SK-MEL-5 (cell line): Measurements from ENCODE around the gene TMC8. TPM values are rescaled to one million over a fixed set of nuclear protein-coding genes. Genes with fewer than 3 reads are reported as not detected.
A peak's percentile ranks its signal among the peaks of the same experiment; 100 is the strongest.

Experiments used
- DNase-seq: peaks from one replicate; pipeline ENCODE4 v3.0.0-alpha.2; 2016; ENCODE audit warnings: low read depth, low spot score
- in situ Hi-C: cut with HindIII; loops from 2 replicates; pipeline ENCODE4 v1.10.0; 2016; ENCODE audit warnings: low sequenced_read_pairs, high pct_unique_total_duplicates, low pct_unique_long_range_greater_than_20kb
- total RNA-seq: library from RNA; depleted of rRNA; stranded (reverse); fragments of >200 nt; shearing (Covaris generic); gene quantifications from 2 replicates; pipeline ENCODE4 v1.2.3, GENCODE V29; 2014

Gene TMC8
- total RNA-seq, 1 experiment from 2014 or later, result 0.45 TPM

DNA sequence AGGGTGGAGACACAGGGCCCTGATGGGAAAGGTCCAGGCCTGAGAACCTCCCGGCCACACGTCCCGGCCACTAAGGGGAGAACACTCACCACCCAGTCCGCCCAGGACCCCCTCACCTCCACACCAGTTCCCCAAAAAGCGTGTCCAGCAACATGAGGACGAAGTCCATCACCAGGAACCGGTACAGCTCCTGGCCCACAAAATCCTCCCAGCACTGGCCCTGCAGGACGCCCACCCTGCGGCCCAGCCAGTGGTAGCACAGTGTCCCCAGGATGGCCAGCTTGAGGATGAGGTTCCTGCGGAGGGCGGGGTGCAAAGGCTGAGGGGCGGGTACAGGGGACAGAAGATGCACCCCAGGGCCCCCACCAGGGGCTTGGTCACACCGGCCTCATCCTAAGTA is 10.0 kb upstream of the TMC8 start:
- DNase-seq, result no peak
- in situ Hi-C loops, result no loop called here

DNA sequence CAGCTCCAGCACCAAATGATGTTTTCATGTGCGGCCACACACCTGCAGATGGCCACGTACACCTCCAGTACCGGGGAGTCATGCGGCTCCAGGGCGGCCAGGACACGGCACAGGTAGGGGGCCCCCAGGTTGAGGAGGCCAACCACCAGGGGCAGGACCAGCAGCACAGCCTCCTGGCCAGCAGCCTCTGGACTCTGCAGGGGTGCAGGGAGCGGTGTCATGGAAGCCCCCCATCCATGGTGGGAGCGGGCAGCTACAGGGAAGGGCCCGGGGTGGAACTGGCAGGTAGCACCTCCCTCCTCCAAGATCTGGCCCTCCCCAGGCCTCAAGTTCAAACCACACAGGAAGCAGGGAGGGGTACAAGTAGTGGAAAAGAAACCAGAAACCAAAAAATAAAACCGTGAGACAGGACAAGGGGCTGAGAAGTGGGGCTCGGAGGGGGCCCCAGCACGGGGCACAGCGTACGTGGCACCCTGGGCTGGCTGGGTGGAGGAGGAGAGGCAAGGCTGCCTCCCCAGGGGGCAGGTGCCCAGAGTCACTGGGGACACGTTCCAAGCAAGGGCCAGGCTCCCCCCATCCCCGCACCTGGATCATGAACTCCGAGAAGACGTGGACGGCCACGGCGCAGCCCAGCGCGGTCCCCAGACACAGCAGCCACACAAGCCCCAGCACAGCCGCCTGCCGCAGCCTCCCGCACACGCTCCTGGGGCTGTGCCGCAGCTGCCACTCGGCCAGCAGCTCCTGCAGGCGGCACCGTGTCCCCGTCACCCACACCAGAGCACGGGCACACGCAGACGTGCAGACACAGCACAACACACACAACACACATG is 9.4 kb upstream of the TMC8 start:
- in situ Hi-C loops, result no loop called here
- no peak for DNase-seq

DNA sequence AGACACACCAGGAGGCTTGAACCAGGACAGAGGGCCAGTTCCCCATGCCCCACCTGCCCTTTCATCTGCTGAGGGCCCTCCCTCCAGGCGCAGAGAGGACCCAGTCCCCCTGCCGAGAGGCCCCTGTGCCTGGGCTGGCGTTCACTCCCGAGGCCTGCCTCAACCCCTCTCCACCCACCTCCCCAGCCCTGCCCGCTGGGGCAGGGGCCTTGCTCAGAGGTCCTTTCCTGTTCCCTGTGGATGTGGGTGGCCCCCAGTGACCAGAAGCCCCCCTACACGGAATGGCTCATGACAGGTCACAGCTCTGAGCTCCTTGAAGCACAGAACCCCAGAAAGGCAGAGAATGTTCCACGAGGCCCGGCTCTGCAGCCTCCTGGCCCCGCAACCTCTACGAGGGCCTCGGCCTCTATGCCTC is 8.8 kb upstream of the TMC8 start:
- no peak for DNase-seq
- in situ Hi-C loops, result no loop called here

DNA sequence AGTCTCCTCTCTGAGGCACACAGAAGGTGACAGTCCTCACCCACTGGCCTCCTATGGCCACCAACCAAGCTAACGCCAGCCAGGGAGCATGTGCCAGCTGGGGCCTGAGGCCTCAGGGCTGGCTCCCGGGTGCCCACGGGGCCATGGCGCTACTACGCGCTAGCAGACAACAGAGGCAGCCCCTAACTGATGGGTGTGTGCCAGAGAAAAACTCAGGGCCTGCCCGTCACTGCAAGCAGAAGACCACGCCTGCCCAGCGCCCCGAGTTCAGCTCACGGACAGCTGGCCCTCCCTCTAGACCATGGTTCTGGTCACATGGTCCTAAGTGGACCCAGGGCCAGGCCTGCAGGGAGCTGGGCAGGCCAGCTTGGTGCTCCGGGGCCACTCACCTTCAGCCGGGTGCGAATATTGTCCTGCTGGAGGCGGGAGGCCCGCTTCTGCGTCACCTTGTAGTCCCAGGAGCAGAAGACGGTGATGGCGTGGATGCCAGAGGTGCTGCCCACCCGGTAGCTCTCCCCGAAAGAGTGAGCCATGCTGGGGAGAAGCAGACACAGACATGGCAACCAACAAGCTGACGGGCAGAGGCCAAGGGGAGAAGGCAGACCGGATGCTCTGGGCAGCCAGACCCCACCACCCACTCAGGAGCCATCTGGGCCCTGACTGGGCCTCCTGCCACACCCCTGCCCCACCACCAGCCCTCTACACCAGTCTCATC is 8.2 kb upstream of the TMC8 start:
- DNase-seq, result no peak
- in situ Hi-C loops, result no loop called here

GRCh38 chr17:78122931-78123249 is 7.7 kb upstream of the TMC8 start:
- no peak for DNase-seq
- in situ Hi-C loops, result no loop called here

DNA sequence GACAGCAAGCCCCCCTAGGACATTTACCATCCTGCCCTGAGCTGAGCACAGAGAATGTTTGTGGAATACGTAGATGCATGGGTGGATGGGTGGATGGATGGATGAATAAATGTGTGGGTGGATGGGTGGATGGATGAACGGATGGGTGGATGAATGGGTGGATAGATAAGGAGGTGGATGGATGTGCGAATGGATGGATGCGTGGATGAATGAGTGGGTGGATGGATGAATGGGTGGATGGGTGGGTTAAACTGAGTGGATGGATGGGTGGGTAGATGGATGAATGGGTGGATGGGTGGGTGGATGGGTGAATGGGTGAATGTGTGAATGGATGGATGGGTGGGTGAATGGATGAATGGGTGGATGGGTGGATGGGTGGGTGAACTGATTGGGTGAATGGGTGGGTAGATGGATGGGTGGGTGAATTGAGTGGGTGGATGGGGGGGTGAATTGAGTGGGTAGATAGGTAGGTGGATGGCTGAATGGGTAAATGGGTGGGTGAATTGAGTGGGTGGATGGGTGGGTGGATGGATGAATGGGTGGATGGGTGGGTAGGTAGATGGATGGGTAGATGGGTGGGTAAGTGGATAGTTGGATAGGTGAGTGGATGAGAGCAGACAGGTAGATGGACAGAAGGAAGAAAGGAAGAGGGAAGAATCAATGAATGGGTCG is 7.2 kb upstream of the TMC8 start:
- no peak for DNase-seq
- in situ Hi-C loops, result no loop called here

GRCh38 chr17:78124081-78124835 is 6.3 kb upstream of the TMC8 start:
- no peak for DNase-seq
- in situ Hi-C loops, result no loop called here

GRCh38 chr17:78124836-78125137 is 5.8 kb upstream of the TMC8 start:
- DNase-seq, result no peak
- in situ Hi-C loops, result no loop called here

GRCh38 chr17:78125138-78125913 is 5.2 kb upstream of the TMC8 start:
- DNase-seq, result no peak
- in situ Hi-C loops, result no loop called here

- DNase-seq, result no peak
- in situ Hi-C loops, result no loop called here
These were observed 4.3 kb upstream of the TMC8 start for GRCh38 chr17:78125976-78126894.

DNA sequence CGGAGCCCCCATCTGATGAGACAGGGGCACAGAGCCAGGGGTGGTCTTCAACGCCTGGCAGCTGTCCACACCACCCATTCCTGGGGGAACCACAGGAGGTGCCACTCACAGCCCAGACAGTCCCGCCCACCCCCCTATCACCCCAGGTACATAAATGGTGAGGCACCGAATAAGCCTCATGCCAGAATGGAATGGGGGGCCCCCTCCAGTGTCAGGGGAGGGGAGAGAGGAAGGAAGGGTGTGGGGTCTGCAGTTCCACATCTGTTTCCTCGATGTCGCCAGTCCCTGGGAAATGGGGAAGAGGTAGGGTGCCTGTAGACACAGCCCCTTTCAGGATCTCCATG is 3.7 kb upstream of the TMC8 start:
- DNase-seq, result no peak

GRCh38 chr17:78127239-78127887 is 3.2 kb upstream of the TMC8 start:
- peak; percentile 86 for DNase-seq
- in situ Hi-C loops, result no loop called here

More for the DNA sequence above, 3.7 kb upstream of the TMC8 start:
- in situ Hi-C loops, result no loop called here

GRCh38 chr17:78127888-78128550 is 2.6 kb upstream of the TMC8 start:
- in situ Hi-C loops, result no loop called here
- DNase-seq, result no peak

GRCh38 chr17:78128551-78129350 is 1.8 kb upstream of the TMC8 start, which contains the start of gene TMC6:
TSS of gene TMC6 (minus strand) at chr17:78128755. CDS start at chr17:78126832, 1,923 bp downstream.
- in situ Hi-C loops, result no loop called here
- peak; percentile 77 for DNase-seq
